ENCODE results near the gene MLST8.

The MLST8 gene

GRCh38 chr16:2223942-2224486 lies 18.8 kb downstream of the MLST8 start (continued):
- TF ChIP-seq ZNF704 (tag by site-specific recombination; IDR thresholded peaks at IDR 0.05) (no peak), ZNF10 (tag by site-specific recombination; IDR thresholded peaks at IDR 0.05) (peak; percentile 98), ZNF280D (tag by site-specific recombination; IDR thresholded peaks at IDR 0.05) (no peak)

DNA sequence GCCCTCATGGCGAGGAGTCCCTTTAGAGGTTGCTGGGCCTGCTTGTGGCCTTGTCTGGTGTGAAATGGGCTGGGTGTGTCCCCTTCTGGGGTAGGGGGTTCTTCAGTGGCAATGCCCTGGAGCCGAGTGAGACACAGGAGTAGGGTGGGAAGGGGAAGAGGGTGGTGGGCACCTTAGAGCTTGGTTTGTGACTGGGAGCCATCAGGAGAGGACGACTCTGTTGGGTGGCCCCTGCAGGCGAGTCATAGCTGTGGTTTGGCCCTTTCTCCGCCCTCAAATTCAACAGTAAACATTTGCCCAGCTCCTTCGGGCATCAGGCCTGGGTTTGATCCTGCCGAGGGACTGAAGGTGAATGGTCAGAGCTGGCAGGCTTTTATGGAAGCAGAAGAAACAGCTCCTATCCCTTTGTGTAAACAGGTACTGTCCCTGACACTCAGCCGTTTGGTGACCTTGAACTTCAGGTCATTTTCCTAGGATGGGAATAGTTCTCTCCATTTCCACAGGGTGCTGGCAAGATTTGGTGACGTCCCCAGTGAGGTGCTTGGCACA lies 21.1 kb downstream of the MLST8 start:
- Histone ChIP-seq H3K36me3 (ENCODE audit: control insufficient read depth in 2 of 2, insufficient read depth in 1 of 2, low read length in 2 of 2) (peaks cover 0 to 48% of the 10 kb centered on the region in 2 experiments; a peak in 2 of 3 replicates), H3K9me3 (ENCODE audit: control insufficient read depth, insufficient read depth, low read depth, low read length) (no peaks in the 10 kb centered on the region), H3K4me1 (ENCODE audit: control insufficient read depth, insufficient read depth, low read length) (0 out of 2 replicates have a peak, but pooled peaks cover 2% of the 10 kb centered on the region), H3K27ac (ENCODE audit: extremely low read depth, low read depth, low read length) (peak overlapping the region; percentile 22; the same call in 1 of the 2 replicates), H3K4me3 (ENCODE audit: low read depth, low read length) (no peak overlapping the region)
- POLR2A ChIA-PET = interaction anchor here (0.9 to 3.9 kb wide), 7 partner anchors 10 to 71 kb away, joined by 3 to 17 read pairs (median 5); partner anchors contain the start of genes DNASE1L2, ECI1, MLST8 and PGP
- CTCF ChIA-PET = interaction anchor here (0.6 to 0.7 kb wide), 3 partner anchors 29 to 128 kb away, joined by 3 to 5 read pairs (median 4); no protein-coding TSS in a partner anchor
- TF ChIP-seq, protein P1, sequence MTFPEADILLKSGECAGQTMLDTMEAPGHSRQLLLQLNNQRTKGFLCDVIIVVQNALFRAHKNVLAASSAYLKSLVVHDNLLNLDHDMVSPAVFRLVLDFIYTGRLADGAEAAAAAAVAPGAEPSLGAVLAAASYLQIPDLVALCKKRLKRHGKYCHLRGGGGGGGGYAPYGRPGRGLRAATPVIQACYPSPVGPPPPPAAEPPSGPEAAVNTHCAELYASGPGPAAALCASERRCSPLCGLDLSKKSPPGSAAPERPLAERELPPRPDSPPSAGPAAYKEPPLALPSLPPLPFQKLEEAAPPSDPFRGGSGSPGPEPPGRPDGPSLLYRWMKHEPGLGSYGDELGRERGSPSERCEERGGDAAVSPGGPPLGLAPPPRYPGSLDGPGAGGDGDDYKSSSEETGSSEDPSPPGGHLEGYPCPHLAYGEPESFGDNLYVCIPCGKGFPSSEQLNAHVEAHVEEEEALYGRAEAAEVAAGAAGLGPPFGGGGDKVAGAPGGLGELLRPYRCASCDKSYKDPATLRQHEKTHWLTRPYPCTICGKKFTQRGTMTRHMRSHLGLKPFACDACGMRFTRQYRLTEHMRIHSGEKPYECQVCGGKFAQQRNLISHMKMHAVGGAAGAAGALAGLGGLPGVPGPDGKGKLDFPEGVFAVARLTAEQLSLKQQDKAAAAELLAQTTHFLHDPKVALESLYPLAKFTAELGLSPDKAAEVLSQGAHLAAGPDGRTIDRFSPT (tag by site-specific recombination; IDR thresholded peaks at IDR 0.05) = peak; percentile 53; the same call in 1 of the 2 replicates
- no peak for TF ChIP-seq ZNF747 (tag by site-specific recombination; IDR thresholded peaks at IDR 0.05)
- TF ChIP-seq ZNF174 (tag by site-specific recombination; IDR thresholded peaks at IDR 0.05) = no peak
- TF ChIP-seq ZBTB26 (tag by site-specific recombination; optimal IDR thresholded peaks at IDR 0.05) = no peak
- no peak for TF ChIP-seq KLF7 (tag by site-specific recombination; IDR thresholded peaks at IDR 0.05; ENCODE audit: borderline replicate concordance)
- TF ChIP-seq PRDM6 (tag by site-specific recombination; IDR thresholded peaks at IDR 0.05) = no peak
- TF ChIP-seq ZNF830 (tag by site-specific recombination; IDR thresholded peaks at IDR 0.05; ENCODE audit: low read depth) = no peak
- TF ChIP-seq, protein P2, sequence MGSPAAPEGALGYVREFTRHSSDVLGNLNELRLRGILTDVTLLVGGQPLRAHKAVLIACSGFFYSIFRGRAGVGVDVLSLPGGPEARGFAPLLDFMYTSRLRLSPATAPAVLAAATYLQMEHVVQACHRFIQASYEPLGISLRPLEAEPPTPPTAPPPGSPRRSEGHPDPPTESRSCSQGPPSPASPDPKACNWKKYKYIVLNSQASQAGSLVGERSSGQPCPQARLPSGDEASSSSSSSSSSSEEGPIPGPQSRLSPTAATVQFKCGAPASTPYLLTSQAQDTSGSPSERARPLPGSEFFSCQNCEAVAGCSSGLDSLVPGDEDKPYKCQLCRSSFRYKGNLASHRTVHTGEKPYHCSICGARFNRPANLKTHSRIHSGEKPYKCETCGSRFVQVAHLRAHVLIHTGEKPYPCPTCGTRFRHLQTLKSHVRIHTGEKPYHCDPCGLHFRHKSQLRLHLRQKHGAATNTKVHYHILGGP (tag by site-specific recombination; IDR thresholded peaks at IDR 0.05) = no peak
- no peak for TF ChIP-seq SP7 (tag by site-specific recombination; IDR thresholded peaks at IDR 0.05)
- no peak for TF ChIP-seq OSR2 (tag by site-specific recombination; IDR thresholded peaks at IDR 0.05)
- peak; percentile 50; the same call in 1 of the 2 replicates for TF ChIP-seq KLF1 (tag by site-specific recombination; IDR thresholded peaks at IDR 0.05)
- no peak for TF ChIP-seq SALL2 (tag by site-specific recombination; IDR thresholded peaks at IDR 0.05; ENCODE audit: borderline replicate concordance)
- no peak for TF ChIP-seq ZNF560 (tag by site-specific recombination; IDR thresholded peaks at IDR 0.05; ENCODE audit: borderline replicate concordance)
- TF ChIP-seq, protein P3, sequence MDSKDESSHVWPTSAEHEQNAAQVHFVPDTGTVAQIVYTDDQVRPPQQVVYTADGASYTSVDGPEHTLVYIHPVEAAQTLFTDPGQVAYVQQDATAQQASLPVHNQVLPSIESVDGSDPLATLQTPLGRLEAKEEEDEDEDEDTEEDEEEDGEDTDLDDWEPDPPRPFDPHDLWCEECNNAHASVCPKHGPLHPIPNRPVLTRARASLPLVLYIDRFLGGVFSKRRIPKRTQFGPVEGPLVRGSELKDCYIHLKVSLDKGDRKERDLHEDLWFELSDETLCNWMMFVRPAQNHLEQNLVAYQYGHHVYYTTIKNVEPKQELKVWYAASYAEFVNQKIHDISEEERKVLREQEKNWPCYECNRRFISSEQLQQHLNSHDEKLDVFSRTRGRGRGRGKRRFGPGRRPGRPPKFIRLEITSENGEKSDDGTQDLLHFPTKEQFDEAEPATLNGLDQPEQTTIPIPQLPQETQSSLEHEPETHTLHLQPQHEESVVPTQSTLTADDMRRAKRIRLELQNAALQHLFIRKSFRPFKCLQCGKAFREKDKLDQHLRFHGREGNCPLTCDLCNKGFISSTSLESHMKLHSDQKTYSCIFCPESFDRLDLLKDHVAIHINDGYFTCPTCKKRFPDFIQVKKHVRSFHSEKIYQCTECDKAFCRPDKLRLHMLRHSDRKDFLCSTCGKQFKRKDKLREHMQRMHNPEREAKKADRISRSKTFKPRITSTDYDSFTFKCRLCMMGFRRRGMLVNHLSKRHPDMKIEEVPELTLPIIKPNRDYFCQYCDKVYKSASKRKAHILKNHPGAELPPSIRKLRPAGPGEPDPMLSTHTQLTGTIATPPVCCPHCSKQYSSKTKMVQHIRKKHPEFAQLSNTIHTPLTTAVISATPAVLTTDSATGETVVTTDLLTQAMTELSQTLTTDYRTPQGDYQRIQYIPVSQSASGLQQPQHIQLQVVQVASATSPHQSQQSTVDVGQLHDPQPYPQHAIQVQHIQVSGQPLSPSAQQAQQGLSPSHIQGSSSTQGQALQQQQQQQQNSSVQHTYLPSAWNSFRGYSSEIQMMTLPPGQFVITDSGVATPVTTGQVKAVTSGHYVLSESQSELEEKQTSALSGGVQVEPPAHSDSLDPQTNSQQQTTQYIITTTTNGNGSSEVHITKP (tag by site-specific recombination; IDR thresholded peaks at IDR 0.05) = peak; percentile 63
- TF ChIP-seq ZXDB (tag by site-specific recombination; IDR thresholded peaks at IDR 0.05) = no peak

Data from HEK293 (cell line).